Measurements from ENCODE around the gene TRIM54.
"Not testable (repeated sequence)": the region's sequence is repeated elsewhere in the genome, so short reads cannot be mapped to it uniquely, and the experiment has no call there.

- TF ChIP-seq YY1 (IDR thresholded peaks at IDR 0.05; ENCODE audit: insufficient read depth, insufficient read length); ZNF274 (IDR thresholded peaks at IDR 0.05; ENCODE audit: low read depth, low read length); SUZ12 (IDR thresholded peaks at IDR 0.05; ENCODE audit: extremely low read depth, insufficient read depth, insufficient read length): not testable (repeated sequence)
Observed at GRCh38 chr2:27268296-27268695, 13.9 kb upstream of the TRIM54 start.

Data from NT2/D1 (cell line).